ENCODE data around the gene EDARADD.

DNA sequence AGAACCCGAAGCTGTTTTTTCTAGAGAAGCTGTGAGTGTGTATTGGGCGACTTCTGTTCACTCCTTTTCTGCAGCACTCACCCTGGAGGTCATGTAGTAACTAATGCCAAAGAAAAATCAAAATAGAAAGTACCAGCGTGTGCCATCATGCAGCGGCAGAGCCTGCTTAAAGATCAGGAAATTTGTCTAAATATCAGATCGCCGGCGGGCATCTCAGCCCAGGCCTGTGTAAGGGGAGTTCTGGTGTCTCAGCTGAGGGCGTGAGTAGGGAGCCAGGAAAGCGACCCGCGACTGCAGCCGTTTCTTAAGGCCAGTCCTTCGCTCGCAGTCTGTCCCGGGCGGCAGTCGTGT is 768 bp downstream of the EDARADD start:
- TF ChIP-seq, protein P1, sequence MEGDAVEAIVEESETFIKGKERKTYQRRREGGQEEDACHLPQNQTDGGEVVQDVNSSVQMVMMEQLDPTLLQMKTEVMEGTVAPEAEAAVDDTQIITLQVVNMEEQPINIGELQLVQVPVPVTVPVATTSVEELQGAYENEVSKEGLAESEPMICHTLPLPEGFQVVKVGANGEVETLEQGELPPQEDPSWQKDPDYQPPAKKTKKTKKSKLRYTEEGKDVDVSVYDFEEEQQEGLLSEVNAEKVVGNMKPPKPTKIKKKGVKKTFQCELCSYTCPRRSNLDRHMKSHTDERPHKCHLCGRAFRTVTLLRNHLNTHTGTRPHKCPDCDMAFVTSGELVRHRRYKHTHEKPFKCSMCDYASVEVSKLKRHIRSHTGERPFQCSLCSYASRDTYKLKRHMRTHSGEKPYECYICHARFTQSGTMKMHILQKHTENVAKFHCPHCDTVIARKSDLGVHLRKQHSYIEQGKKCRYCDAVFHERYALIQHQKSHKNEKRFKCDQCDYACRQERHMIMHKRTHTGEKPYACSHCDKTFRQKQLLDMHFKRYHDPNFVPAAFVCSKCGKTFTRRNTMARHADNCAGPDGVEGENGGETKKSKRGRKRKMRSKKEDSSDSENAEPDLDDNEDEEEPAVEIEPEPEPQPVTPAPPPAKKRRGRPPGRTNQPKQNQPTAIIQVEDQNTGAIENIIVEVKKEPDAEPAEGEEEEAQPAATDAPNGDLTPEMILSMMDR (conservative IDR thresholded peaks at IDR 0.05; ENCODE audit: low read length), result no peak
- no peak for TF ChIP-seq EZH2phosphoT487 (IDR thresholded peaks at IDR 0.05; ENCODE audit: borderline replicate concordance, low read depth, low read length)
